Measurements from ENCODE around the gene BRD2.

GRCh38 chr6:33014841-33015634 lies 46.6 kb downstream of the BRD2 start:
- TF ChIP-seq, protein P1, sequence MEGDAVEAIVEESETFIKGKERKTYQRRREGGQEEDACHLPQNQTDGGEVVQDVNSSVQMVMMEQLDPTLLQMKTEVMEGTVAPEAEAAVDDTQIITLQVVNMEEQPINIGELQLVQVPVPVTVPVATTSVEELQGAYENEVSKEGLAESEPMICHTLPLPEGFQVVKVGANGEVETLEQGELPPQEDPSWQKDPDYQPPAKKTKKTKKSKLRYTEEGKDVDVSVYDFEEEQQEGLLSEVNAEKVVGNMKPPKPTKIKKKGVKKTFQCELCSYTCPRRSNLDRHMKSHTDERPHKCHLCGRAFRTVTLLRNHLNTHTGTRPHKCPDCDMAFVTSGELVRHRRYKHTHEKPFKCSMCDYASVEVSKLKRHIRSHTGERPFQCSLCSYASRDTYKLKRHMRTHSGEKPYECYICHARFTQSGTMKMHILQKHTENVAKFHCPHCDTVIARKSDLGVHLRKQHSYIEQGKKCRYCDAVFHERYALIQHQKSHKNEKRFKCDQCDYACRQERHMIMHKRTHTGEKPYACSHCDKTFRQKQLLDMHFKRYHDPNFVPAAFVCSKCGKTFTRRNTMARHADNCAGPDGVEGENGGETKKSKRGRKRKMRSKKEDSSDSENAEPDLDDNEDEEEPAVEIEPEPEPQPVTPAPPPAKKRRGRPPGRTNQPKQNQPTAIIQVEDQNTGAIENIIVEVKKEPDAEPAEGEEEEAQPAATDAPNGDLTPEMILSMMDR (IDR thresholded peaks at IDR 0.05; ENCODE audit: insufficient read depth, low read length), result peak; percentile 43
- TF ChIP-seq, protein P2, sequence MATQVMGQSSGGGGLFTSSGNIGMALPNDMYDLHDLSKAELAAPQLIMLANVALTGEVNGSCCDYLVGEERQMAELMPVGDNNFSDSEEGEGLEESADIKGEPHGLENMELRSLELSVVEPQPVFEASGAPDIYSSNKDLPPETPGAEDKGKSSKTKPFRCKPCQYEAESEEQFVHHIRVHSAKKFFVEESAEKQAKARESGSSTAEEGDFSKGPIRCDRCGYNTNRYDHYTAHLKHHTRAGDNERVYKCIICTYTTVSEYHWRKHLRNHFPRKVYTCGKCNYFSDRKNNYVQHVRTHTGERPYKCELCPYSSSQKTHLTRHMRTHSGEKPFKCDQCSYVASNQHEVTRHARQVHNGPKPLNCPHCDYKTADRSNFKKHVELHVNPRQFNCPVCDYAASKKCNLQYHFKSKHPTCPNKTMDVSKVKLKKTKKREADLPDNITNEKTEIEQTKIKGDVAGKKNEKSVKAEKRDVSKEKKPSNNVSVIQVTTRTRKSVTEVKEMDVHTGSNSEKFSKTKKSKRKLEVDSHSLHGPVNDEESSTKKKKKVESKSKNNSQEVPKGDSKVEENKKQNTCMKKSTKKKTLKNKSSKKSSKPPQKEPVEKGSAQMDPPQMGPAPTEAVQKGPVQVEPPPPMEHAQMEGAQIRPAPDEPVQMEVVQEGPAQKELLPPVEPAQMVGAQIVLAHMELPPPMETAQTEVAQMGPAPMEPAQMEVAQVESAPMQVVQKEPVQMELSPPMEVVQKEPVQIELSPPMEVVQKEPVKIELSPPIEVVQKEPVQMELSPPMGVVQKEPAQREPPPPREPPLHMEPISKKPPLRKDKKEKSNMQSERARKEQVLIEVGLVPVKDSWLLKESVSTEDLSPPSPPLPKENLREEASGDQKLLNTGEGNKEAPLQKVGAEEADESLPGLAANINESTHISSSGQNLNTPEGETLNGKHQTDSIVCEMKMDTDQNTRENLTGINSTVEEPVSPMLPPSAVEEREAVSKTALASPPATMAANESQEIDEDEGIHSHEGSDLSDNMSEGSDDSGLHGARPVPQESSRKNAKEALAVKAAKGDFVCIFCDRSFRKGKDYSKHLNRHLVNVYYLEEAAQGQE (IDR thresholded peaks at IDR 0.05; ENCODE audit: insufficient replicate concordance, low read depth), result no peak
- no peak for TF ChIP-seq GABPA (IDR thresholded peaks at IDR 0.05; ENCODE audit: low read depth)
- TF ChIP-seq POLR2AphosphoS5 (IDR thresholded peaks at IDR 0.05; ENCODE audit: low read depth), result no peak

All from HL-60 (cell line).